Ovary (tissue), 3 donors: ENCODE measurements around the gene LIMS1.
"Not testable (repeated sequence)": the region's sequence is repeated elsewhere in the genome, so short reads cannot be mapped to it uniquely, and the experiment has no call there.

Source experiments
- EP300 ChIP-seq: sonication (generic); formaldehyde crosslinking; IDR thresholded peaks from one replicate; pipeline ENCODE4 v1.6.1; 2017; ENCODE audit warnings: antibody characterized with exemption
- POLR2A ChIP-seq: fragments of 450-650 bp; IDR thresholded peaks from one replicate; pipeline ENCODE4 v1.6.1; 2017; ENCODE audit warnings: antibody characterized with exemption, mild to moderate bottlenecking, moderate library complexity
- TF ChIP-seq, protein P1 (sequence below), 3 donors: fragments of 450-650 bp in 2 of 3; fragments of 200-600 bp in 1 of 3; IDR thresholded peaks; one replicate each; pipeline versions ENCODE4 v1.5.1 to v1.8.0; 2016 to 2022; ENCODE audit warnings: antibody characterized with exemption in 3 of 3, mild to moderate bottlenecking in 1 of 3
- donor health status: DM: no; HTN: no; CAD: no.

GRCh38 chr2:108688818-108689756 is 154.8 kb downstream of the LIMS1 start:
- TF ChIP-seq, protein P1, sequence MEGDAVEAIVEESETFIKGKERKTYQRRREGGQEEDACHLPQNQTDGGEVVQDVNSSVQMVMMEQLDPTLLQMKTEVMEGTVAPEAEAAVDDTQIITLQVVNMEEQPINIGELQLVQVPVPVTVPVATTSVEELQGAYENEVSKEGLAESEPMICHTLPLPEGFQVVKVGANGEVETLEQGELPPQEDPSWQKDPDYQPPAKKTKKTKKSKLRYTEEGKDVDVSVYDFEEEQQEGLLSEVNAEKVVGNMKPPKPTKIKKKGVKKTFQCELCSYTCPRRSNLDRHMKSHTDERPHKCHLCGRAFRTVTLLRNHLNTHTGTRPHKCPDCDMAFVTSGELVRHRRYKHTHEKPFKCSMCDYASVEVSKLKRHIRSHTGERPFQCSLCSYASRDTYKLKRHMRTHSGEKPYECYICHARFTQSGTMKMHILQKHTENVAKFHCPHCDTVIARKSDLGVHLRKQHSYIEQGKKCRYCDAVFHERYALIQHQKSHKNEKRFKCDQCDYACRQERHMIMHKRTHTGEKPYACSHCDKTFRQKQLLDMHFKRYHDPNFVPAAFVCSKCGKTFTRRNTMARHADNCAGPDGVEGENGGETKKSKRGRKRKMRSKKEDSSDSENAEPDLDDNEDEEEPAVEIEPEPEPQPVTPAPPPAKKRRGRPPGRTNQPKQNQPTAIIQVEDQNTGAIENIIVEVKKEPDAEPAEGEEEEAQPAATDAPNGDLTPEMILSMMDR (IDR thresholded peaks at IDR 0.05), result not testable (repeated sequence)
- TF ChIP-seq EP300, POLR2A: not testable (repeated sequence)
